CD14-positive monocyte (primary cell): ENCODE results near the gene UQCC2. TPM values are rescaled to one million over a fixed set of nuclear protein-coding genes. Genes with fewer than 3 reads are reported as not detected.

ENCODE experiments used
- DNase-seq, 3 donors: peaks; one replicate each; pipeline ENCODE4 v3.0.0-alpha.2; 2011 to 2022
- H2AFZ ChIP-seq: 2 replicates; pipeline ENCODE4 v1.6.0; 2012; ENCODE audit warnings: mild to moderate bottlenecking, low read depth, low read length, inconsistent platforms; ENCODE audit not compliant: insufficient read depth, poor library complexity, severe bottlenecking
- H3K27ac ChIP-seq, 2 donors: 1 replicate in 1 of 2; 2 replicates in 1 of 2; pipeline ENCODE4 v1.5.1; 2012 to 2013; ENCODE audit warnings: low read length in 2 of 2, control low read depth in 1 of 2, inconsistent platforms in 1 of 2, low read depth in 1 of 2, mild to moderate bottlenecking in 1 of 2
- H3K27me3 ChIP-seq, 2 donors: one replicate each; pipeline versions ENCODE4 v1.6.0 to v1.6.1; 2011 to 2013; ENCODE audit warnings: low read length in 2 of 2; ENCODE audit not compliant: control insufficient read depth in 2 of 2, insufficient read depth in 2 of 2
- H3K36me3 ChIP-seq, 2 donors: replicated peaks in 1 of 2; 1 replicate in 1 of 2; 2 replicates in 1 of 2; pipeline versions ENCODE4 v1.5.1 to v1.6.1; 2012 to 2013; ENCODE audit warnings: low read length in 2 of 2, control low read depth in 1 of 2, inconsistent platforms in 1 of 2, mild to moderate bottlenecking in 1 of 2; ENCODE audit not compliant: insufficient read depth in 2 of 2, control insufficient read depth in 1 of 2
- H3K4me1 ChIP-seq, 2 donors: 1 replicate in 1 of 2; 2 replicates in 1 of 2; pipeline versions ENCODE4 v1.5.1 to v1.6.1; 2012 to 2013; ENCODE audit warnings: low read length in 2 of 2, control low read depth in 1 of 2, inconsistent platforms in 1 of 2, mild to moderate bottlenecking in 1 of 2, moderate library complexity in 1 of 2; ENCODE audit not compliant: insufficient read depth in 2 of 2, control insufficient read depth in 1 of 2
- H3K4me2 ChIP-seq: replicated peaks from 2 replicates; pipeline ENCODE3; 2012; ENCODE audit warnings: low read length, moderate library complexity, mild to moderate bottlenecking; ENCODE audit not compliant: poor library complexity, severe bottlenecking; ENCODE audit errors: extremely low read depth
- H3K4me3 ChIP-seq, 3 experiments: fragments of 200-600 bp in 1 of 3; sonication (generic) in 1 of 3; replicated peaks in 1 of 3; 1 replicate in 2 of 3; 2 replicates in 1 of 3; pipeline ENCODE4 v1.5.1; 2011 to 2013; ENCODE audit warnings: low read length in 3 of 3, mild to moderate bottlenecking in 3 of 3, control low read depth in 2 of 3, low read depth in 2 of 3, inconsistent platforms in 1 of 3, moderate library complexity in 1 of 3
- H3K79me2 ChIP-seq: 2 replicates; pipeline ENCODE4 v1.6.0; 2012; ENCODE audit warnings: mild to moderate bottlenecking, control low read depth, inconsistent platforms, low read length, moderate library complexity; ENCODE audit not compliant: insufficient read depth
- H3K9ac ChIP-seq: 2 replicates; pipeline ENCODE4 v1.6.0; 2017; ENCODE audit warnings: low read length, mild to moderate bottlenecking; ENCODE audit not compliant: insufficient read depth, poor library complexity, severe bottlenecking
- H3K9me3 ChIP-seq, 2 donors: replicated peaks in 1 of 2; 1 replicate in 1 of 2; 2 replicates in 1 of 2; pipeline versions ENCODE4 v1.5.1 to v1.6.1; 2012 to 2013; ENCODE audit warnings: low read length in 2 of 2, control low read depth in 1 of 2; ENCODE audit not compliant: control insufficient read depth in 1 of 2, insufficient read depth in 1 of 2
- H4K20me1 ChIP-seq: 2 replicates; pipeline ENCODE4 v1.6.0; 2012; ENCODE audit warnings: mild to moderate bottlenecking, low read length, control low read depth, moderate library complexity; ENCODE audit not compliant: insufficient read depth
- H3K27ac Mint-ChIP-seq, 7 donors: one replicate each; pipeline ENCODE4 v1.8.0; 2020; ENCODE audit warnings: mild to moderate bottlenecking in 7 of 7, mixed read lengths in 7 of 7, moderate library complexity in 6 of 7, inconsistent platforms in 2 of 7
- H3K27me3 Mint-ChIP-seq, 3 donors: one replicate each; pipeline ENCODE4 v1.8.0; 2021 to 2022; ENCODE audit warnings: low read depth in 3 of 3, mild to moderate bottlenecking in 3 of 3, mixed read lengths in 3 of 3, moderate library complexity in 3 of 3, inconsistent platforms in 1 of 3
- H3K36me3 Mint-ChIP-seq, 2 donors: one replicate each; pipeline ENCODE4 v1.8.0; 2020; ENCODE audit warnings: mixed read lengths in 2 of 2, inconsistent platforms in 1 of 2, mild to moderate bottlenecking in 1 of 2
- H3K4me1 Mint-ChIP-seq: one replicate; pipeline ENCODE4 v1.8.0; 2020; ENCODE audit warnings: mild to moderate bottlenecking, mixed read lengths
- H3K4me3 Mint-ChIP-seq, 2 donors: one replicate each; pipeline ENCODE4 v1.8.0; 2020; ENCODE audit warnings: mild to moderate bottlenecking in 2 of 2, mixed read lengths in 2 of 2, moderate library complexity in 1 of 2
- H3K9me3 Mint-ChIP-seq, 7 donors: one replicate each; pipeline ENCODE4 v1.8.0; 2020 to 2022; ENCODE audit warnings: mixed read lengths in 7 of 7, mild to moderate bottlenecking in 6 of 7, moderate library complexity in 6 of 7, inconsistent platforms in 2 of 7
- WGBS: methylation state at CpG from one replicate; pipeline ENCODE4 v1.1.5; 2013; ENCODE audit warnings: missing lambda C conversion rate; ENCODE audit not compliant: insufficient coverage; 5-methylcytosine and 5-hydroxymethylcytosine counted together
- intact Hi-C, 2 donors: fragments of 100-400 bp; cut with micrococcal nuclease; formaldehyde crosslinking; loops; one replicate each; pipeline versions ENCODE4 v1.15.0 to v1.15.1; 2023
- polyA plus RNA-seq, 3 donors: library from polyadenylated mRNA; depleted of rRNA in 1 of 3; unstranded in 2 of 3; stranded (reverse) in 1 of 3; fragments of 300-500 nt in 2 of 3; fragments of >200 nt in 1 of 3; fragmentation: Illumina TruSeq in 2 of 3; gene quantifications; 1 replicate in 2 of 3; 2 replicates in 1 of 3; pipeline ENCODE4 v1.2.3, GENCODE V29; 2012 to 2021
- TF ChIP-seq, protein P1 (sequence below): fragments of 200-600 bp; IDR thresholded peaks from one replicate; pipeline ENCODE4 v1.8.0; 2022; ENCODE audit warnings: antibody characterized with exemption, mild to moderate bottlenecking

Gene UQCC2
- polyA plus RNA-seq, 3 donors: 10.3 to 39.3 (median 37.2) TPM

DNA sequence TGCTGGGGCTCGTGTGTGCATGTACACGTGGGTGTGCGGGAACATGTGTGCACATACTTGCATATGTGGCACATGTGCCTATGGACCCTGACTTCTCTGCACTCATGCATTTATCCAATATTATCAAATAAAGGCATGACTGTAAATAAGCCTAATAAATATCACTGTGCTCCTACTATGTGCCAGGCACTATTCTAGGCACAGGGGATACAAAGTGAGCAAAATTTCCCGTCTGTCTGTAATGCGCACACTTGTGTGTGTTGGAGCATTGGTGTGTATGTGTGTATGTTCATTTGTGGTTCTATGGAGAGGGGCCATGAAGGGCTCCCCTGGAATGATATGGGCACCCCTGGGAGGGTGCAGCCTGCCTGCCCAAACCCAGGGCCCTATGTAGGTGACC is 48.5 kb downstream of the UQCC2 start:
- no peaks in the 10 kb centered on the region for H3K4me1 ChIP-seq
- DNase-seq: no peak
- no peak overlapping the region for H3K4me3 ChIP-seq
- H2AFZ ChIP-seq: no peak overlapping the region
- 90% methylated on average over 2 of the region's 5 CpGs for WGBS
- H3K9ac ChIP-seq: no peak overlapping the region
- peaks cover 0 to 2% of the 10 kb centered on the region in 2 donors for H3K36me3 Mint-ChIP-seq
- H3K9me3 ChIP-seq: no peaks in the 10 kb centered on the region
- no peak overlapping the region for H3K27ac ChIP-seq
- no peaks in the 10 kb centered on the region for H3K4me1 Mint-ChIP-seq
- no peaks in the 10 kb centered on the region for H4K20me1 ChIP-seq
- H3K27me3 ChIP-seq: no peaks in the 10 kb centered on the region
- no peak overlapping the region for H3K4me2 ChIP-seq
- no peaks in the 10 kb centered on the region for H3K36me3 ChIP-seq
- TF ChIP-seq, protein P1, sequence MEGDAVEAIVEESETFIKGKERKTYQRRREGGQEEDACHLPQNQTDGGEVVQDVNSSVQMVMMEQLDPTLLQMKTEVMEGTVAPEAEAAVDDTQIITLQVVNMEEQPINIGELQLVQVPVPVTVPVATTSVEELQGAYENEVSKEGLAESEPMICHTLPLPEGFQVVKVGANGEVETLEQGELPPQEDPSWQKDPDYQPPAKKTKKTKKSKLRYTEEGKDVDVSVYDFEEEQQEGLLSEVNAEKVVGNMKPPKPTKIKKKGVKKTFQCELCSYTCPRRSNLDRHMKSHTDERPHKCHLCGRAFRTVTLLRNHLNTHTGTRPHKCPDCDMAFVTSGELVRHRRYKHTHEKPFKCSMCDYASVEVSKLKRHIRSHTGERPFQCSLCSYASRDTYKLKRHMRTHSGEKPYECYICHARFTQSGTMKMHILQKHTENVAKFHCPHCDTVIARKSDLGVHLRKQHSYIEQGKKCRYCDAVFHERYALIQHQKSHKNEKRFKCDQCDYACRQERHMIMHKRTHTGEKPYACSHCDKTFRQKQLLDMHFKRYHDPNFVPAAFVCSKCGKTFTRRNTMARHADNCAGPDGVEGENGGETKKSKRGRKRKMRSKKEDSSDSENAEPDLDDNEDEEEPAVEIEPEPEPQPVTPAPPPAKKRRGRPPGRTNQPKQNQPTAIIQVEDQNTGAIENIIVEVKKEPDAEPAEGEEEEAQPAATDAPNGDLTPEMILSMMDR: no peak
- H3K27me3 Mint-ChIP-seq: peaks cover 0 to 5% (median 4%) of the 10 kb centered on the region in 3 donors
- H3K4me3 Mint-ChIP-seq: no peak overlapping the region
- no peak overlapping the region for H3K27ac Mint-ChIP-seq
- intact Hi-C loops: no loop called here
- H3K9me3 Mint-ChIP-seq: no peaks in the 10 kb centered on the region
- no peaks in the 10 kb centered on the region for H3K79me2 ChIP-seq

DNA sequence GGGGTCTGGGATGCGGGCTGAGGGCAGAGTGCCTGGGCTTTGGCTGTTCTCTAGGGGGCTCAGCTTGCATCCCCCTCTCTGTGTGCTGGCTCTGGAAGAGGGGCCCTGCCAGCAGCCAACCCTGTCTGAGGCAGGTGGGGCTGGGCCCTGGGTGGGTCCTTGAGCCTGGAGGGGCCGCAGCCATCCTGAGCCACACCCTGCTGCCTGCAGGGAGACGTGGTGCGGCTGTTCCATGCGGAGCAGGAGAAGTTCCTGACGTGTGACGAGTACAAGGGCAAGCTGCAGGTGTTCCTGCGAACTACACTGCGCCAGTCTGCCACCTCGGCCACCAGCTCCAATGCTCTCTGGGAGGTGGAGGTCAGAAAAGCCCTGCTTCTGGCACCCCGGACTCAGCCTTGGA is 49.2 kb downstream of the UQCC2 start:
- Mint-ChIP-seq H3K36me3 (no peaks in the 10 kb centered on the region), H3K4me1 (no peaks in the 10 kb centered on the region), H3K9me3 (no peaks in the 10 kb centered on the region), H3K4me3 (no peak overlapping the region), H3K27me3 (peaks cover 0 to 6% (median 5%) of the 10 kb centered on the region in 3 donors), H3K27ac (no peak overlapping the region)
- Histone ChIP-seq H3K4me1 (no peaks in the 10 kb centered on the region), H2AFZ (no peak overlapping the region), H3K36me3 (no peaks in the 10 kb centered on the region), H3K4me2 (no peak overlapping the region), H3K4me3 (no peak overlapping the region), H3K79me2 (no peaks in the 10 kb centered on the region), H3K27me3 (no peaks in the 10 kb centered on the region), H3K9me3 (no peaks in the 10 kb centered on the region), H4K20me1 (no peaks in the 10 kb centered on the region), H3K27ac (no peak overlapping the region), H3K9ac (no peak overlapping the region)
- 94% methylated on average over 10 of the region's 11 CpGs for WGBS
- intact Hi-C loops: no loop called here
- TF ChIP-seq, protein P1: no peak
- DNase-seq: no peak
